ENCODE results near the gene ELMO1. TPM values are rescaled to one million over a fixed set of nuclear protein-coding genes. Genes with fewer than 3 reads are reported as not detected.

The ELMO1 gene
- total and polyA plus RNA-seq, 2 of the 13 experiments (the other 11 are each of a cell fraction or from before 2014, with no cell fraction given), result 0.11 to 0.17 TPM

DNA sequence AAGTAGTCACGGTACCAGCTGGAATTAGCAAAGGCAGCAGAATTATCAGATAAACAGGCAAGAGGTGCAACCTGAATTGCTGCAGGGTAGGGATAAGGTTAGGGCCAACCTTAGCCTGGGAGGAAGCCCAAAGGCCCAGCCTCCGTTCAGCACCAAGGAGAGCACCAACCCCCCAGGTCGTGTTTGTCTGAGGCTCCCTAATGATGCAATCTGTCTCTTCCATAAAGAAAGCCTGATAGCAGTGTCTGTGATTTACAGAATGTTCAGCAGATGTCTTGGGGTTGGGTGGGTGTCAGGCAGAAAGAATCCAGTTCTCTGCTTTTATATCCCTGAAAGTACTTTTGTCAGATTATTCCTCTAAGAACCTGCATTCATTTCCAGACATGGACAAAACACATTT, 396.0 kb downstream of the ELMO1 start (continued):
- TF ChIP-seq FOXC1 (CRISPR knock-in tag; IDR thresholded peaks at IDR 0.05; ENCODE audit: borderline replicate concordance) (peak; percentile 82; the same call in 1 of the 2 replicates), ZNF263 (CRISPR knock-in tag; IDR thresholded peaks at IDR 0.05) (peak; percentile 59), MEIS2 (CRISPR knock-in tag; IDR thresholded peaks at IDR 0.05) (peak; percentile 88; the same call in 1 of the 2 replicates), ZNF354B (CRISPR knock-in tag; IDR thresholded peaks at IDR 0.05) (no peak), ELF1 (CRISPR knock-in tag; IDR thresholded peaks at IDR 0.05) (no peak), PREB (CRISPR knock-in tag; IDR thresholded peaks at IDR 0.05) (no peak), ZNF414 (CRISPR knock-in tag; IDR thresholded peaks at IDR 0.05) (no peak), FOXK1 (CRISPR knock-in tag; IDR thresholded peaks at IDR 0.05; ENCODE audit: borderline replicate concordance, low read depth) (peak; percentile 76; the same call in 1 of the 2 replicates), IRF2 (CRISPR knock-in tag; IDR thresholded peaks at IDR 0.05) (peak; percentile 71; the same call in 1 of the 2 replicates), DR1 (CRISPR knock-in tag; IDR thresholded peaks at IDR 0.05) (no peak), SMAD3 (CRISPR knock-in tag; IDR thresholded peaks at IDR 0.05) (peak; percentile 99), IRF1 (CRISPR knock-in tag; IDR thresholded peaks at IDR 0.05; ENCODE audit: low read depth) (no peak), ZNF598 (CRISPR knock-in tag; IDR thresholded peaks at IDR 0.05; ENCODE audit: borderline replicate concordance) (no peak), DMAP1 (CRISPR knock-in tag; IDR thresholded peaks at IDR 0.05) (no peak), GATA4 (IDR thresholded peaks at IDR 0.05; ENCODE audit: borderline replicate concordance, low read depth) (no peak), MAZ (IDR thresholded peaks at IDR 0.05; ENCODE audit: borderline replicate concordance, low read depth, low read length) (peak; percentile 38; the same call in 1 of the 2 replicates), MAZ (CRISPR knock-in tag; IDR thresholded peaks at IDR 0.05; ENCODE audit: low read depth) (peak; percentile 83), ZBTB3 (CRISPR knock-in tag; IDR thresholded peaks at IDR 0.05; ENCODE audit: borderline replicate concordance, low read depth) (no peak), MAF1 (CRISPR knock-in tag; IDR thresholded peaks at IDR 0.05; ENCODE audit: borderline replicate concordance) (peak; percentile 76; the same call in 1 of the 2 replicates), ZKSCAN1 (IDR thresholded peaks at IDR 0.05; ENCODE audit: low read length) (no peak), NPAS2 (CRISPR knock-in tag; IDR thresholded peaks at IDR 0.05; ENCODE audit: borderline replicate concordance) (no peak), FOSL2 (CRISPR knock-in tag; IDR thresholded peaks at IDR 0.05) (peak; percentile 78)
- TF ChIP-seq, protein P1, sequence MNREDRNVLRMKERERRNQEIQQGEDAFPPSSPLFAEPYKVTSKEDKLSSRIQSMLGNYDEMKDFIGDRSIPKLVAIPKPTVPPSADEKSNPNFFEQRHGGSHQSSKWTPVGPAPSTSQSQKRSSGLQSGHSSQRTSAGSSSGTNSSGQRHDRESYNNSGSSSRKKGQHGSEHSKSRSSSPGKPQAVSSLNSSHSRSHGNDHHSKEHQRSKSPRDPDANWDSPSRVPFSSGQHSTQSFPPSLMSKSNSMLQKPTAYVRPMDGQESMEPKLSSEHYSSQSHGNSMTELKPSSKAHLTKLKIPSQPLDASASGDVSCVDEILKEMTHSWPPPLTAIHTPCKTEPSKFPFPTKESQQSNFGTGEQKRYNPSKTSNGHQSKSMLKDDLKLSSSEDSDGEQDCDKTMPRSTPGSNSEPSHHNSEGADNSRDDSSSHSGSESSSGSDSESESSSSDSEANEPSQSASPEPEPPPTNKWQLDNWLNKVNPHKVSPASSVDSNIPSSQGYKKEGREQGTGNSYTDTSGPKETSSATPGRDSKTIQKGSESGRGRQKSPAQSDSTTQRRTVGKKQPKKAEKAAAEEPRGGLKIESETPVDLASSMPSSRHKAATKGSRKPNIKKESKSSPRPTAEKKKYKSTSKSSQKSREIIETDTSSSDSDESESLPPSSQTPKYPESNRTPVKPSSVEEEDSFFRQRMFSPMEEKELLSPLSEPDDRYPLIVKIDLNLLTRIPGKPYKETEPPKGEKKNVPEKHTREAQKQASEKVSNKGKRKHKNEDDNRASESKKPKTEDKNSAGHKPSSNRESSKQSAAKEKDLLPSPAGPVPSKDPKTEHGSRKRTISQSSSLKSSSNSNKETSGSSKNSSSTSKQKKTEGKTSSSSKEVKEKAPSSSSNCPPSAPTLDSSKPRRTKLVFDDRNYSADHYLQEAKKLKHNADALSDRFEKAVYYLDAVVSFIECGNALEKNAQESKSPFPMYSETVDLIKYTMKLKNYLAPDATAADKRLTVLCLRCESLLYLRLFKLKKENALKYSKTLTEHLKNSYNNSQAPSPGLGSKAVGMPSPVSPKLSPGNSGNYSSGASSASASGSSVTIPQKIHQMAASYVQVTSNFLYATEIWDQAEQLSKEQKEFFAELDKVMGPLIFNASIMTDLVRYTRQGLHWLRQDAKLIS (CRISPR knock-in tag; IDR thresholded peaks at IDR 0.05), result no peak
- TF ChIP-seq, protein P2, sequence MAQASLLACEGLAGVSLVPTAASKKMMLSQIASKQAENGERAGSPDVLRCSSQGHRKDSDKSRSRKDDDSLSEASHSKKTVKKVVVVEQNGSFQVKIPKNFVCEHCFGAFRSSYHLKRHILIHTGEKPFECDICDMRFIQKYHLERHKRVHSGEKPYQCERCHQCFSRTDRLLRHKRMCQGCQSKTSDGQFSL (CRISPR knock-in tag; IDR thresholded peaks at IDR 0.05), result no peak
- TF ChIP-seq, protein P3, sequence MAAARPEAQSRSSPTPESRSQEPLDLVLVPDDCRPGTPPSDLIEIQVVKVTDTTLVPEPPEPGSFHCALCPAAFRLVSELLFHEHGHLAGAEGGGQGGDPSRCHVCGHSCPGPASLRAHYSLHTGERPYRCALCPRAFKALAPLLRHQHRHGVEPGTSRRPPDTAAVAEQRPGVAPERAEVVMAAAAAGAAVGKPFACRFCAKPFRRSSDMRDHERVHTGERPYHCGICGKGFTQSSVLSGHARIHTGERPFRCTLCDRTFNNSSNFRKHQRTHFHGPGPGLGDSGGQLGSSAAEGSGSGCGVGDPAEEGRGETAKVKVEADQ (CRISPR knock-in tag; IDR thresholded peaks at IDR 0.05; ENCODE audit: borderline replicate concordance), result no peak

Measured in HepG2 (cell line).